HK-2 (cell line): Measurements from ENCODE around the gene USP19.

Experiments used
- DNase-seq: peaks from one replicate; pipeline ENCODE4 v3.0.0-alpha.2; 2018; ENCODE audit not compliant: unreplicated experiment

USP19 gene

GRCh38 chr3:49120438-49121131, at the start of gene USP19:
Gene USP19 (minus strand): TSS chr3:49120823. CDS start chr3:49119145, 1,678 bp downstream.
- no peak for DNase-seq

- DNase-seq: no peak
Observed at GRCh38 chr3:49166752-49167556, 46.3 kb upstream of the USP19 start.

- DNase-seq: peak; percentile 61
Observed at GRCh38 chr3:49165771-49166751, 45.4 kb upstream of the USP19 start, which contains the start of gene CCDC71. Gene CCDC71 (minus strand): TSS chr3:49166331. CDS start chr3:49164208, 2,123 bp downstream.

- no peak for DNase-seq
Observed at GRCh38 chr3:49164983-49165720, 44.5 kb upstream of the USP19 start.

GRCh38 chr3:49163609-49164008, 43.0 kb upstream of the USP19 start:
- no peak for DNase-seq

GRCh38 chr3:49162751-49163419, 42.3 kb upstream of the USP19 start:
- DNase-seq: no peak

- DNase-seq: no peak
Observed at GRCh38 chr3:49161808-49162530, 41.3 kb upstream of the USP19 start.

- DNase-seq: no peak
Observed at GRCh38 chr3:49161197-49161596, 40.6 kb upstream of the USP19 start.

- DNase-seq: peak; percentile 55
Observed at GRCh38 chr3:49158792-49159191, 38.2 kb upstream of the USP19 start.

- no peak for DNase-seq
Observed at GRCh38 chr3:49158103-49158709, 37.6 kb upstream of the USP19 start.

GRCh38 chr3:49157289-49157688, 36.7 kb upstream of the USP19 start:
- DNase-seq: no peak

- no peak for DNase-seq
Observed at GRCh38 chr3:49153349-49153912, 32.8 kb upstream of the USP19 start.

- DNase-seq: no peak
Observed at GRCh38 chr3:49151610-49152009, 31.0 kb upstream of the USP19 start.

GRCh38 chr3:49148159-49148558, 27.5 kb upstream of the USP19 start:
- no peak for DNase-seq

GRCh38 chr3:49140080-49140479, 19.5 kb upstream of the USP19 start:
- no peak for DNase-seq

GRCh38 chr3:49135499-49135898, 14.9 kb upstream of the USP19 start:
- DNase-seq: no peak

GRCh38 chr3:49134471-49135265, 14.0 kb upstream of the USP19 start:
- DNase-seq: no peak

- DNase-seq: peak; percentile 75
Observed at GRCh38 chr3:49133226-49133951, 12.8 kb upstream of the USP19 start.
